ENCODE measurements around the gene GNPNAT1.

Gene GNPNAT1

DNA sequence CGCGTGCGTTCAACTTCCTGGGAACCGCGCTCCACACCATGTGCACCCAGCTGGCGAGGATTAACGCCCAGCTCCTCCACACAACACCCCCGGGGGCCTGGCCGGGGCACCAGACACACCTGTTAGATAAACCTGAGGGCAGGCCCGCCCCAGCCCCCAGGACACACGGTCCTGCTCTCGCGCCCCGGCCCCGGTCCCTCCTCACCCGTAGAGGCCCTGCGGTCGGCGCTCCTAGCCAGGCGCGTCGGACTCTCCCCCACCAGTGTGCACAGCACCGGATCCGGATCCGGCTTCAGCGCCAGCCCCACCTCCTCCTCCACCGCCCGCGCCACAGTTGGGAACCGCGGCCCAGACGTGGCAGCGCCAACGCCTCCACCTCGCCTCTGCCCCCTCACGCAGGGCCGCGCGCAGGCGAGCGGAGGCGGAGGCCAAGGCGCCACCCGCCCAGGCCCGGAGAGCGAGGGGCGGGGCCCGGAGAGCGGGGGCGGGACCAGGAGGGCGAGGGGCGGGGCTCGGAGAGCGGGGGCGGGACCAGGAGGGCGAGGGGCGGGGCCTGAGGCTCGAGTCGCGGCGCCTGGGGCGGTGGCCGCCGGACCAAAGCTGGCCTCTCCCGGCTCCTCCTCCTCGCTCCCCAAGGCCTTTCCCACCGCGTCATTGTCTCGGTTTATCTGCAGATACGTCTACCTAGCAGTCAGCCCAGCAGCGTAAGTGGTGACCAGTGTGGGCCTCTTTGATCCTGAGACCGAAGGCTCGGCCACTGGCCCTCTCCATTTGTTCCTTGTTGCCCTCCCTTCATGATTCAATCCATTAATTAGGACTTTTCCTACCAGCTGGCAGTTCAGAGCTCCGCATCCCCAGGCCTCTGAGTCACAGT is at the start of gene GNPNAT1:
TSS of gene GNPNAT1 (minus strand) at position 385 of the 874 bp plus-strand sequence. CDS start 6,957 bp downstream, outside the sequence.
- DNase-seq (ENCODE audit: low read depth in 2 of 2): peak; percentile 64 to 72

- no peak for DNase-seq (ENCODE audit: low read depth in 2 of 2)
These were observed 49.5 kb upstream of the GNPNAT1 start for GRCh38 chr14:52840877-52841276.

DNA sequence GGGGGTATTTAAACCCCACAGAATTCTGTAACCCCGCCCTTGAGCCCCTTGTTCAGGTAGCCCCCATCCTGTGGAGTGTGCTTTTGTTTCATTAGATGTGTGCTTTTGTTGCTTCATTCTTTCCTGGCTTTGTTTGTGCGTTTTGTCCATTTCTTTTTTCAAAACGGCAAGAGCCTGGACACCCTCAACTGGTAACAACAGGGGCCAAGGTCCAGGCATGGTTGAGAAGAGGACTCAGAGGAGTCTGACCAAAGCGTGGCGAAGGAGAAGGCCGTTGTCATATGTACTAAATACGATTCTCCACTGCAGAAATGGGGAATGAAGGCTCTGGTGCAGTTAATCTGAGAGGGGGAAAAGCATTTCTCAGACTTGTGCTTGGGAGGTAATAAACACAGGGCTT is 46.0 kb upstream of the GNPNAT1 start:
- no peak for DNase-seq (ENCODE audit: low read depth in 2 of 2)

- no peak for DNase-seq (ENCODE audit: low read depth in 2 of 2)
These were observed 44.7 kb upstream of the GNPNAT1 start for GRCh38 chr14:52836063-52836462.

GRCh38 chr14:52835122-52835903 is 43.9 kb upstream of the GNPNAT1 start:
- no peak for DNase-seq (ENCODE audit: low read depth in 2 of 2)

GRCh38 chr14:52834440-52834842 is 43.0 kb upstream of the GNPNAT1 start:
- no peak for DNase-seq (ENCODE audit: low read depth in 2 of 2)

GRCh38 chr14:52833891-52834290 is 42.5 kb upstream of the GNPNAT1 start:
- no peak for DNase-seq (ENCODE audit: low read depth in 2 of 2)

- DNase-seq (ENCODE audit: low read depth in 2 of 2): no peak
These were observed 38.2 kb upstream of the GNPNAT1 start for GRCh38 chr14:52829527-52830185.

DNA sequence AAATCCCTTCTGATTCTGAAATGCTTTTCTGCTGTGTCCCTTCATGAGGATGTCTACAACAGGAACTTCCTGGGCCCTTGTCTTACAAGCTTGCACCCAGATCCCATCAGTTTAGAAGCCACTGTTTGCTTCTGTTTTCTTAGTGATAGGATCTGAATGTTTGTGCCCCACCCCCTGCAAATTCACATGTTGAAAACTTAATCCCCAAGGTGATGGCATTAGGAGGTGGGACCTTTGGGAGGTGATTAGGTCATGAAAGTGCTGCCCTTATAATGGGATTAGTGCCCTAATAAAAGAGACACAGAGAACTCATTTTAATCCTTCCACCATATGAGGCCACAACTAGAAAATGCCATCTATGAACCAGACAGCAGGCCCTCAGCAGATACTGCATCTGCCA is 36.0 kb upstream of the GNPNAT1 start:
- DNase-seq (ENCODE audit: low read depth in 2 of 2): no peak

DNA sequence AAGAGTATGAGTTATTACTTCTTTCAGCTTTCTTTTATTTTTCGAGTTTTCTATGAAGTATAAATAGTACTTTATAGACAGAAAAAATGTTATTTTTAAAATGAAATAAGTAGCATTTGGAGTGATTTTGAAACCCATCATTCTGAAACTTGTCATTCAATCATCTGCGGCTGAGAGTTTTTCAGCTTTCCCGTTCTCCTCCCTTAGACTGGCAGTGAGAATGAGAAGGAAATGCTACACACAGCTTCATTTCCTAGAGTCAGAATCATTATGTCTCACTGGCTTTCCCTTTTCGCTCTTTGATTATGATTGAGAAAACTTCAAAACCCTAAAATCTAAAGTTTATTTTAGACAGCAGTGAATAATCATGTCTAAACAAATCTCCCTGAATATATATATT is 33.7 kb upstream of the GNPNAT1 start:
- DNase-seq (ENCODE audit: low read depth in 2 of 2): no peak

- DNase-seq (ENCODE audit: low read depth in 2 of 2): no peak
These were observed 33.1 kb upstream of the GNPNAT1 start for GRCh38 chr14:52824462-52824861.

- no peak for DNase-seq (ENCODE audit: low read depth in 2 of 2)
These were observed 30.4 kb upstream of the GNPNAT1 start for GRCh38 chr14:52821805-52822250.

DNA sequence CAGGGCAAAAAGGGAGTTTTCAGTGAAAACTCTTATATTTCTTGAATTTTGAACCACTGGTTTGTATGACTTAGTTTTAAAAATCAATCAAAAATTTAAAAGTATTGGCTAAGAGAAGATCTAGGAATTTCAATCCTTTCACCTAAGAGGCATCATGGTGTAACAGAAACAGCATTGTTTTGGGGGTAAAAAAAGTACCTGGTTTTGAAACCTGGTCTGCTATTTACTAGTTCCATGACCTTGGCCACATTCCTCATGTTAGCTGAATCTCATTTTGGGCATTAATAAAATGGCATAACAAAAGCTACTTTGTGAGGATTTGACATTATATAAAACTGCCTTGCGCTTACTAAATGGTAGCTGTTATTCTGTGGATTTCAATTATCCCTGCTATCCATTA is 16.7 kb upstream of the GNPNAT1 start:
- no peak for DNase-seq (ENCODE audit: low read depth in 2 of 2)

DNA sequence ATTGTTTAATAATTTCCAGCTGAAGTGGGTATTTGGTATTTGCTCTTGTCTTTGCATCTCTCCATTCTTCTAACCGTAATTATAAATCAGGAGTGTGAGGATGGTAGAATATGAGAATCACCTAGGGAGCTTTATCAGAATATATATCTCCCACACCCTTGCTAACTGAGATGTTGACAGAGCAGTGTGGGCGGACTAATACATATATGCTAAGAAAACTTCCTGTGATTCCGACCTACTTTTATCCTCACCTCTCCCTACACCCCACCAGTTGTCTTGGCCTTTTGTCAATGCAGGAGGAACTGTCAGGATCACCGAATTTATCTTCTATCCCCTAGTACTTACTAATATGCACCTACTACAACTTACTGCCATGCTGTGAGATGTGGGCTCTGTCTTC is 14.7 kb upstream of the GNPNAT1 start:
- no peak for DNase-seq (ENCODE audit: low read depth in 2 of 2)

DNA sequence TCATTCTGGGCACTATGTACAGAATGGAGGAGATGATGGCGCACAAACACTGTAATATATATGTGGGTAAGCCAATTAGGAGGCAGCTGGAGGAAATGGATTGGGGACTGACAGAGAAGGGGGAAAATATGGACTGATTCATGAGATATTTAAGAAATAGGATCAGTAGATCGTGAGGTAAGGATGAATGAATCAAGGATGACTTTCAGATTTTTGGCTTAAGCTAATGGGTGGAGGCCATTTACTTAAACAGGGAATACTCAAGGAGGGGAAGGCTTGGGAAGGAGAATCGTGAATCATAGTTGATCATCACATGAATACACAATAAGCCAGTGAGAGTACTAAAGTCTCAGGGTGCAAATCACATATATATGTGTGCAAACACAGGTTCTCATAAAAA is 11.2 kb upstream of the GNPNAT1 start:
- DNase-seq (ENCODE audit: low read depth in 2 of 2): no peak

GRCh38 chr14:52801014-52801712 is 9.8 kb upstream of the GNPNAT1 start:
- DNase-seq (ENCODE audit: low read depth in 2 of 2): no peak

- no peak for DNase-seq (ENCODE audit: low read depth in 2 of 2)
These were observed 7.4 kb upstream of the GNPNAT1 start for GRCh38 chr14:52798826-52799225.

DNA sequence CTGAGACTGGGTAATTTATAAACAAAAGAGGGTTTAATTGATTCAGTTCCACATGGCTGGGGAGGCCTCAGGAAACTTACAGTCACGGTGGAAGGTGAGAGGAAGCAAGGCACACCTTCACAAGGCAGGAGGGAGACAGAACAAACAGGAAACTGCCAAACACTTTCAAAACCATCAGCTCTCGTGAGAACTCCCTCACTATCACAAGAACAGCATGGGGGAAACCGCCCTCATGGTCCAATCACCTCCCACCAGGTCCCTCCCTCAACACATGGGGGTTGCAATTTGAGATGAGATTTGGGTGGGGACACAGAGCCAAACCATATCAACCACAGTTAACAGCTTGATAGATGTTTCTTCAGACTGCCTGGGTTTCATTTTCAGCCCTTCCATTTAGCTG is 6.2 kb upstream of the GNPNAT1 start:
- no peak for DNase-seq (ENCODE audit: low read depth in 2 of 2)

- DNase-seq (ENCODE audit: low read depth in 2 of 2): no peak
These were observed 1.7 kb upstream of the GNPNAT1 start for GRCh38 chr14:52793061-52793460.

GRCh38 chr14:52792097-52792415 is 649 bp upstream of the GNPNAT1 start:
- no peak for DNase-seq (ENCODE audit: low read depth in 2 of 2)

- DNase-seq (ENCODE audit: low read depth in 2 of 2): no peak
These were observed 618 bp downstream of the GNPNAT1 start for GRCh38 chr14:52790756-52791222.

All from stimulated activated CD4-positive, alpha-beta T cell treated with anti-CD3 and anti-CD28 coated beads, Interleukin-15, amount 100 ng/mL, for 48 hours (primary cell).